GM15510 (cell line): ENCODE data around the gene PACRG.

Experiments
- POLR2A ChIP-seq: IDR thresholded peaks from 3 replicates; pipeline ENCODE4 v1.6.1; 2011; ENCODE audit warnings: borderline replicate concordance; ENCODE audit not compliant: insufficient read length; ENCODE audit errors: extremely low read depth

PACRG gene

DNA sequence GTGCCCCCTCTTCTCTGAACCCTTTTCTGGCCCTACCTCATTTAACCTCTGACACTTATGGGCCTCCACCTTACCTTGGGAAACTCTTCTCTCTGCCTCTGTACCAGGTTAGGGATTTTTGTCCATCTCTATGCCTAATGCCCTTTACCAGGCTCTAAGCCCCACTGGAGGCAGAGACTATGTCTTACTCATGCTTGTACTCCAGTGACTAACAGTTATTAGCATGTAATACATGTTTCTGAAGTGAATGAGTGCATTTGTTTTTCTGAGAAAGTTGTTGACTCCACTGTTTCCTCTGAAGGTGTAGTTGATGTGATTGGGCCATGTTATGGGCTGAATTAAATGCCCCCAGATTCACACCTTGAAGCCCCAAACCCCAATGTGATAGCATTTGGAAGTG, 234.3 kb downstream of the PACRG start:
- no peak for TF ChIP-seq POLR2A

DNA sequence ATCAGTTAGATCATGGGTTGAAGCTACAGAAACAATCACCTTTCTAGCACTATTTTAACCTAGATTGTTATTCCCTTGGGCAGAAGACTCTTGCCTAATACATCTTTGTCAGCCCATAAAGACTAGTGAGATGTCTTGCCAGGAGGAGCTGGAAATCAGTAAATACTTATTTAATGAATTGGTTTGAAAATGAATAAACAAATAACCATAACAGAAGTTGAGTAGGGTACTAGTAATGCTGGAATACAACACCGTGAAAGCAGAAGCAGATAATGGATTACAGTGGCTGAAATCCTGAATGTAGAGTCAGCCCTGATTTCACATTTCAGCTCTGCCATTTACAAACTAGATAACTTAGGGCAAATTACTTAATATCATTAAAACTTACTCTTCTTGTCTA, 236.1 kb downstream of the PACRG start:
- no peak for TF ChIP-seq POLR2A

DNA sequence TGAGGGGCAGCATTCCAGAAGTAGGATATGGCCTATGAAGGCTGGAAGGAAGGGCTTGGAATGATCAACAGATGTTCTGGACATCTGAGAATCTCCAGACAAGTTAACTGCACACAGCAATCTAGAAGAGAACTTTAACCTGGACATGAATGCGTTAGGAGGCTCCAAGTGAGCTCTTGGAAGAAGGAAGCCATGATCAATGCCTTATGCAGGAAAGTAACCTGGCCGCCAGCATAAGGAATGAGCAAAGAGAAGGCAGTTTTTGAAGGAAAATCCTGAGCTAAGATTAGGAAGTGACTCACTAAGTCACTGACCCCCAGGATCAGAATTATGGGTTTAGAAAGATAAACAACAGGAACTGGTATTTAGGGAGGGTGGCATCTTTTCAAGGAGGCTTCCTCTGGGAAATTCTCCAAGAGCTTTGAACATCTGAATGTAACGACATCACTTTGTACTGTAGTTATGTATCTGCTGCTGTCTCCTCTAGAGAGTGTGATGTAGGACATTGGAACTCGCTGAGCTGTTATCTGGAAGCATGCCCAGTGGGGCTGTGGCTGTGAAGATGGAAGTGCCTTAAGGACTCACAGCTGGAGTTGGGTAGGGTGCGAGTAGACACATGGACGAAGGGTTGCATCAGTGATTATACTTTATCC, 236.8 kb downstream of the PACRG start:
- TF ChIP-seq POLR2A, result no peak

DNA sequence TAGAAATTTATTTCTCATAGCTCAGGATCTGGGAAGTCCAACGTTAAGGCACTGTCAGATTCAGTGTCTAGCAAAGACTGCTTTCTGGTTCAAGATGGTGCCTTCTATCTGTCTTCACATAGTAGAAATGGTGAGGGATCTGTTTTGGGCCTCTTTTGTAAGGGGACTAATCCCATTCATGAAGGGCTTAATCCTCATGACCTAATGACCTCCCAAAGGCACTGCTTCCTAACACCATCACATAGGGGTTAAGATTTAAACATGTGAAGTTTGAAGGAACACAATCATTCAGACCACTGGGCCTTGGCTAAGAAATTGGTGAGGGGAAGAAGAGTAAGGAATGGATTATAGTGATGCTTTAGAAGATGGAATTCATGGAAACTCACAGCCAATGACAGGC, 237.6 kb downstream of the PACRG start:
- TF ChIP-seq POLR2A, result no peak

DNA sequence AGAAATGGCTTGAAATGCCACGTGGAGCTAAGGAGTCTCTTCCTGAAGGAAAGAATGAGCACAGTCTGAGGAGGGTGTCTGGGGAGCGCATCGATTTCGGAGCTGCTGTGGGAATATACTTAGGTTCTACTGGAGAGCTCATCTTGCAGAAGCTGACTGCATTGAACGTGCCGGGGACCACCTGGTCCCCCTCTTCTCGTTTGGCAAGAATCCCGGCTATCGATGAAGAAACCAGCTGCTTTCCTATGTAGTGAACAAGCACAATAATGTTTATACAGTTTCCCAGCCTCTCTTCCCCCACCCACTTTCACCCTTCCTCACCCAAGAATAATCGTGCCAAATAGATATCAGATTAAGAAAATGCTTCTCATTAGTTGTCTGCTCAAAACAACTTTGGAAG, 242.5 kb downstream of the PACRG start:
- no peak for TF ChIP-seq POLR2A

DNA sequence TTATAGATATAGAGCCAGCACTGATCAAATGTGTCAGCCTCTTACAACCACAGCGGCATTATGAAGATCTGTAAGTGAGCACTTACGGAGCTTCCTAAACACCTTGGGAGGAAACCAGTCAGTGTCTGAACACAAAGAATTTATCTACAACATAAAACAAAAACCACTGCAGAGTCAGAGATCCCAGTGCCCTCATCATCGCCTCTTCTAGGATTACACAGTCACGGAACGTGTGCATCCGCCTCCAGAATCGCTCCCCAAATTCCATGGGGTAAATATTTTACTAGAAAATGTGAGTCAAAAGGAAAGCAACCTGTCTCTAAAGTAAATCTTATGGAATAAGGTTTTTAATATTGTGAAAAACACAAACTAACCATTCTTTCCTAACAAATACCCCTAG, 243.6 kb downstream of the PACRG start:
- TF ChIP-seq POLR2A, result no peak

DNA sequence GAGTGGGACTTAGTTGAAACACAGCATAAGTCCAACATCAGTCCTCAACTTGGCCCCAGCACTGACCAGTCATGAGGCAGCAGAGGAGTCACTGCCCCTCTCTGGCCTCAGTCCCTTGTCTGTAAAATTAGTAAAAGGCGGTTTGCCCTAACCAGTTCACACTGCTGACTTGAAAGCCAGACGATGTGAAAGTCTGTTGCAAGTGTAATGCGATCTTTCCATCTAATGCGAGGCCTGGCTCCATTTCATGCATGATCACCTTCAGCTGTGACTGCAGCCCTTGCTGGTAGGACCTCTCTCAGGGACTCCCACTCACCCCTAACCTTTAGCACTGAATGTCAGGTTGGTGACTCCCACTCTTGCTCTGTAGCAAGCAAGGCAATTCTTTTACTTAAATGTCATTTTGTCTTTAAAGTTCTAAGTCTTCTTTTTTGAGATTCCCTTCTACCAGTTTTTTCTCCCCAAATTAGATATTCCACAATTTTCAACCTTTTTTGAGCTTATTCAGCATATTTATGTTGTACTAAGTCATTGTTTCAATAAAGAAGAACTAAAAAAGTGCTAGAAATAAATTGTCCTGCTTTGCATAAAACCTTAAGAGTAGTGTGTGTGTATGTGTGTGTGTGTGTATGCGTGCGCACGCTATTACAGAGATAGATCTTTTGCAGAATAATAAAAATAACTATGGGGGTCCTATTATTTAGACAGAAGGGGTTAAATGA, 245.5 kb downstream of the PACRG start:
- no peak for TF ChIP-seq POLR2A

DNA sequence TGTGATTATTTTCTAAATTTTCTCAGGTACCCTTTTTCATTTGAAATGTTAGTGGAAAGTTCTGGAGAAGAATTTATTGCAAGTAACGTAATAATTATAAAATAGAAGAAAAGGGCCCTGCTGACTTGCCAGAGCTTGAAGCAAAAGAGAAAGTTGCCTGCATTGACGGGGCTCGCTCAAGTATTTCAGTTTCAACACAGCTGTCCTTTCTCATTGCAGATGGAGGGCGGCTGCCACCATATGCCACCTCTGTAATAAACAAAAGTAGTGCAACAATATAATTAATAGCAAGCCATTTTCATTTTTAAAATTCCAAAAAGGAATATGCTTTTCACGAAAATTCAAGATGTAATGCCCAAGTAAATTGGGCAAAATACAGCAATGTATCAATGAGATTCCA, 246.2 kb downstream of the PACRG start:
- TF ChIP-seq POLR2A, result no peak

DNA sequence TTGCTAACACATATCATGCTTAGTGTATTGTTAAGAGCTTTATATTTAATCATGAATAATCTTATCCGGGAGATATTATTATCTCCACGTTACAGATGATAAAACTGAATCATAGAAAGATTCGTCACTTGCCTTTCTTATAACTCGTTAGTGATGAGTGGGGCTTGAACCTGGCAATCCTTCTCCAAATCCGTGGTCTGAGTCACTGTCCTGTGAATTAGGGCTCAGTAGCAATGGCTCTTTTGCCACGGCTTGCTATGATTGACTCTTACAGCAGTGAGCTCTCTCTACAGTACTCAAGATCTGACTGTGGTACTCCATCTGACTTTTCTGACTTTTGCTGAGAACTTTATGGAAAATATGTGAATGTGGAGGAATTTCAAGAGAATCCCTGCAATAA, 246.9 kb downstream of the PACRG start:
- no peak for TF ChIP-seq POLR2A

DNA sequence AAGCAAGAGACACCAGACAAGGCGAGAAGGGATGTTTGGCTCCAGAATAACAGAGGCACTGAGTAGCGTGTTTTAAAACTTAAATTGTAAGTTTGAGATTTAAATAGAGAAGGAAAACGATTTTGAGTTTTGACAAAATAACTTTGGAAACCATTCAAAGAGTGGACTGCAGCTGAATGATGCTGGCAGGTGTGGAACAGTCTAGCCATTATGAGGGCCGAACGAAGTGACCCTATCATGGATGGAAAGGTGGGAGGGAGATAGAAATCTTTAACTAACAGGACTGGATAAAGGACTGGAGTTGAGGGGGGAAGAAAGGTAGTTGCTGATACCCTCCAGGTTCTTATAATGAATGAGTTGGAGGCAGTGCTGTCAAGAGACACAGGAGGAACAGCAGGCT, 248.4 kb downstream of the PACRG start:
- TF ChIP-seq POLR2A, result no peak

DNA sequence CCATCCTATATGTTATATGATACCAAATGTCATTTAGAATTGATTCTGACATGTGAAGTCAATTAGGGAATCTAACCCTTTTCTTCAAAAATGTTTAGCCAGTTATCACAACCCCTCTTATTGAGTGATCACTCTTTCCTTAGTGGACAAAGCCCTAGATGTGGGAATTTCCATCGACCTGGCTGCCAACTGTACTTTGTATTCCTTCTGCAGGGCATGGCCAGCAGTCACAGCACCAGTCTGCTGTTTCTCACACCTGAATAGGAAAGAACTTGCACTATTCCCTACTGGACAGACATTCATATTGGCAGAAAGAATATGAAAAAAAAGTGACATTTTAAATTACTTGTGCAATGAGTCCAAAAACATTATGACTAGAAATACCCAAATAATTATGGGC, 271.0 kb downstream of the PACRG start:
- no peak for TF ChIP-seq POLR2A

DNA sequence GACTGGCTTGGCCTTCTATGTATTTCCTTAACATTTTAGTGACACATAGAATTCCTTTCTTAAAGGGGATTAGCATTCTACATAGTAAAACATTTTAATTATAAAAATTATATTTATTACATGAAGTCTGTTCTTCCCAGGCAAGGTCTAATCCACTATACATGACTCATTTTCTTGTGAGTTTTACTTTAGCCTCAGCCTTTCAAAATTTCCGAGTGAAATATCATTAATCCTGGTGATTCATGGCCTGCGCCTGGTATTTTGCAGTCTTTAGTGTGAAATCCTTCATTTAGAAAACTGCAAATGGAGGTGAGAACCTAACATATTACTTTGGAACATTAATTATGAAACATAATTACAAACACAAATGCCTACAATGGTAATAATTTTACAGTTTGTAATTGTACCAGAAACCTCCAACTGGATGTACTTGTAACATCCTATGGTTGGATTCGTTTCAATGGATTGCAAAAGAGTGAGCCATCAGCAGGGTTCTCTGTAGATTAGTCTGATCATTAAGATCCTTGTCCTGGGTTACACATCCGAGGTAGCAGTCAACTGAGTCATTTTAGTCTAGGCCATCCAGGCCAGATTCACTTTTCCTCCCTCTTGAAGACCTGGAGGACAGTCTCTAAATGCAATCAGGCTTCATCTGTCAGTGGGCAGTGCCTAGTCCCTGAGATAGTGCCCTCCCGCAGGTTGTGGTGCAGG, 272.0 kb downstream of the PACRG start:
- TF ChIP-seq POLR2A, result no peak

DNA sequence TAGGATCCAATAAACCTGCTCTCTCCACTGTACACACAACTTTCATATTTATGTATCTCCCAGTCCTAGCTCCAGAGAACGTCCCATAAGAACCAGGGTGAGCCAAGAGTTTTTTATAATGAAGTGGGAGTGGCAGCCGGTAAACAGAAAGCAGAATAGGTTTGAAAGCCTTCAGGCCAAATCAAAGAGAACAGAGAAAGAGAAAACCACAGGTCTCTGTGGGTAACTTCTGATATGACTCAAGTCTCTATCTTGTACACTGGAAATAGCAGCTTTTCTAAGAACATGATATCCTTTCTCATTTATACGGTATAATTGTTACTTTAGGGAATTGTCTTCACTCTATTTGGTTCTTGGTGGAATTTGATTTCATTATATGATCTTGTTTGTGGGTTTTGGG, 273.6 kb downstream of the PACRG start:
- TF ChIP-seq POLR2A, result no peak

DNA sequence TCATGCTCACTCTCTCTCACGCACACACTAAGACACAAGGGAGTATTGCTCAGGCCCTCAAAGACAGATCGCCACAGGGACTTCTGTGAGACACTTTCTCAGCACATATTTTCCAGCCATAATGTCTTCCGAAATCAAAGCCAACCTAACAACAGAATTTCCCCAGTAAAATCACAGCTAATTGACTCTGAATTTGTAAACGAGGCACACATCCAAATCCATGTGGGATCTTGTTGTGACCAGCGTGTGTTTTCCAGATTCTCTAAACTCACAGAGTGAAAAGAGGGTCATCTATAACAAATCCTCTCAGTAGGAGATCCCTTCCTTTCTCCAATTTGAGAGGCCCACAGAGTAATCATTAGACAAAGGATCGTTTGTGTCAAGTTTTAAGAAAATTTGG, 280.4 kb downstream of the PACRG start:
- no peak for TF ChIP-seq POLR2A

DNA sequence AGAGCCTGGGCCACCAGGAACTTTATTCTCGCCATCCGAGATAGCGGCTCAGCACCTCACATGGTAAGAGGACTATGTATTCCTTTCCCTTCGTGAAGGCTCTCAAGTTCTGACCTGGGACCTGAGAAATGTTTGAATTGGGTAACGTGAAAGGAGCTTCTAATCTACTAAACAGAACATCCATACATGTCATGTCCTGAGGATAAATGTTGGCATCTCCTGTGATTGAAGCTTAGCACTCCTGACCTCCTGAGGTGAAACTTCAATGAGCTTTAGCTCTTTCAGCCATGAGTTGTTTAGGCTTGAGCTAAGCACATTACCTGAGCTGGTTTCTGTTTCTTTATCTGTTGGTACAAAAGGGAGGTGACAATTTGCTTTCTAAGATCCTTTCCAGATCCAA, 280.9 kb downstream of the PACRG start:
- no peak for TF ChIP-seq POLR2A

DNA sequence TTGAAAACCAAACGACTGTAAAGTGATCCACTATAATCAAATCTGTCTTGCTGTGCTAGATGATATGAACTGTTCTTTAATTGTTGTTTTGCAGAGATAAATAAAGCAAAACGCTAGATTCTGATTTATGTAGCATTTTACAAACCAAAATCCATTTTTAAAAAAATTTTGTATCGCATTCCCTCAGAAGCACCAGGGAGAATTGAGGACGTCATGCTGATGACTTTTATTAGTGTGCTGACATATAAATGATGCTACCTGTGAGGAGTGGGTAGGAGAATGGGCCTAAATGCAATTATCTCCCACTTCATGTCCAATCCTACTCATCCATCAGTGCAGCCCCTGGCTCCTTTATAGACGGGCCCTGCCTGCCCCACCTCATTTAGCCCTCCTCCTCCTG, 282.4 kb downstream of the PACRG start:
- no peak for TF ChIP-seq POLR2A
